Nasal cavity respiratory epithelium epithelial cell of viscerocranial mucosa (primary cell): Measurements from ENCODE around the gene ERN2. TPM values are rescaled to one million over a fixed set of nuclear protein-coding genes. Genes with fewer than 3 reads are reported as not detected.

ENCODE experiments used
- total RNA-seq: library from RNA; depleted of rRNA; stranded (reverse); fragments of >200 nt; gene quantifications from 2 replicates; pipeline ENCODE4 v1.2.3, GENCODE V29; 2014

ERN2 gene
- 0.34 and 1.6 TPM in 2 replicates for total RNA-seq

GRCh38 chr16:23712976-23713375 lies at the start of gene ERN2:
Gene ERN2 (minus strand): TSS chr16:23713222. CDS start chr16:23713187, 35 bp downstream.

GRCh38 chr16:23754594-23755483 lies 41.8 kb upstream of the ERN2 start, which contains the start of gene CHP2:
Gene CHP2 (plus strand): TSS chr16:23755026. CDS start chr16:23755050, 24 bp downstream.

GRCh38 chr16:23678430-23679273 lies 34.4 kb downstream of the ERN2 start, which contains the start of gene PLK1:
Gene PLK1 (plus strand): TSS chr16:23678889. CDS start chr16:23678933, 44 bp downstream.

DNA sequence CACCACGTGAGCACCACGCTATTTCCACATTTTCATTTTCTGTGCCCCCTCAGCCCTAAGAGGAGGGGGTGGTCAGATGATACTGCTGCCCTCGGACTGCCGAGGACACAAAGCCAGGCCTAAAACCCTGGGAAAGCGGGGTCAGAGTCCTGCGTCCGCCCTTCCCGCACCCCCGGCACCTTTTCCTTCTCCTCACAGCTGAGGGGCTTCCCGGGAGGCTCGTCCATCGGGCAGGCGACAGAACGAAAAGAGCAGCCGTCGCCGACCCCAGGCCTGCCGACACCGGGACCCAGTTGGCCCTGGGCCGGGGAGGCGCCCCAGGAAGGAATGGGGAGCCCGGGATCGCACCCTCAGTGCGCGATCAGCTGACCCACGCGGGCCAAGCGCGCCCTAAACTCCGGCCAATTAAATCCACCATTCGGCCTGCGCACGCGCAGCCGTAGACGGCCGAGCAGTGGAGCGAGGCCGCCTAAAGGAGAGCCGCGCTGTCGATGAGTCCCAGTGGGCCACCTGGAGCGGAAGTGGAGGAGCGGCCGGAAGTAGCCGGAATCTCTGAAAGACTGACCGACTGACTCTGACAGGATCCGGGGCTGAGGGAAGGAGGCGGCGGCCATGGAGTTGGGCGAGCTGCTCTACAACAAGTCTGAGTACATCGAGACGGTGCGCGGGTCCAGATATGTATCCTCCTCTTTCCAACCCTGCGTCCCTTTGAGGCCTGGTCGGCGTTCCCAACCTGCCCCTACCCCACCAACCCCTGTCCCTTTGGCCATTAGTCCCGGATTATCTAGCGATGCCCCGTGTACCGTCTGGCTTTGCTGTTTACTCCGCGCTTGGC lies 71.9 kb downstream of the ERN2 start, which contains the start of the genes DCTN5 and PALB2:
Gene DCTN5 (plus strand): TSS at position 536 of the 835 bp plus-strand sequence. CDS start 77 bp downstream, at position 613.
Gene PALB2 (minus strand): TSS at position 380 of the 835 bp plus-strand sequence. CDS start 153 bp downstream, at position 227.

Other genes with a start within 250 kb of the ERN2 start
- gene GGA2, start 202.7 kb downstream of the ERN2 start, total RNA-seq, result 14.0 and 21.4 TPM in 2 replicates
- gene EARS2, start 155.9 kb downstream of the ERN2 start, total RNA-seq, result 30.1 and 49.5 TPM in 2 replicates
- gene UBFD1, start 155.5 kb downstream of the ERN2 start, total RNA-seq, result 26.0 and 56.7 TPM in 2 replicates
- gene NDUFAB1, start 116.9 kb downstream of the ERN2 start, total RNA-seq, result 78.4 and 130 TPM in 2 replicates
- gene PALB2, start 71.9 kb downstream of the ERN2 start, total RNA-seq, result 16.4 and 17.6 TPM in 2 replicates
- gene DCTN5, start 71.8 kb downstream of the ERN2 start, total RNA-seq, result 46.1 and 90.5 TPM in 2 replicates
- gene PLK1, start 34.3 kb downstream of the ERN2 start, total RNA-seq, result 0.34 and 1.00 TPM in 2 replicates
- 0.34 and 0.93 TPM in 2 replicates for gene CHP2, start 41.8 kb upstream of the ERN2 start, total RNA-seq
- under 0.01 TPM in 1 of 2 replicates, not detected in the other for gene PRKCB, start 122.8 kb upstream of the ERN2 start, total RNA-seq